Skeletal muscle satellite cell (primary cell): ENCODE results near the gene ST3GAL4.
"Not testable (repeated sequence)": the region's sequence is repeated elsewhere in the genome, so short reads cannot be mapped to it uniquely, and the experiment has no call there.

ENCODE experiments used
- H3K27me3 ChIP-seq: 2 replicates; pipeline ENCODE4 v1.7.0; 2013; ENCODE audit warnings: low read length; ENCODE audit not compliant: control insufficient read depth, insufficient read depth
- H3K36me3 ChIP-seq: 2 replicates; pipeline ENCODE4 v1.7.0; 2013; ENCODE audit warnings: mild to moderate bottlenecking, control low read depth, low read length; ENCODE audit not compliant: insufficient read depth
- H3K4me1 ChIP-seq: 2 replicates; pipeline ENCODE4 v1.7.0; 2013; ENCODE audit warnings: low read length; ENCODE audit not compliant: control insufficient read depth, insufficient read depth
- H3K4me2 ChIP-seq: 2 replicates; pipeline ENCODE4 v1.7.0; 2013; ENCODE audit warnings: mild to moderate bottlenecking, low read length
- H3K4me3 ChIP-seq: 2 replicates; pipeline ENCODE4 v1.7.0; 2013; ENCODE audit warnings: low read length
- H3K9ac ChIP-seq: 2 replicates; pipeline ENCODE4 v1.7.0; 2013; ENCODE audit warnings: mild to moderate bottlenecking, low read depth, low read length, moderate library complexity
- H3K9me3 ChIP-seq: replicated peaks from 2 replicates; pipeline ENCODE4 v1.7.0; 2013; ENCODE audit warnings: mild to moderate bottlenecking, control low read depth, low read length

ST3GAL4 gene

DNA sequence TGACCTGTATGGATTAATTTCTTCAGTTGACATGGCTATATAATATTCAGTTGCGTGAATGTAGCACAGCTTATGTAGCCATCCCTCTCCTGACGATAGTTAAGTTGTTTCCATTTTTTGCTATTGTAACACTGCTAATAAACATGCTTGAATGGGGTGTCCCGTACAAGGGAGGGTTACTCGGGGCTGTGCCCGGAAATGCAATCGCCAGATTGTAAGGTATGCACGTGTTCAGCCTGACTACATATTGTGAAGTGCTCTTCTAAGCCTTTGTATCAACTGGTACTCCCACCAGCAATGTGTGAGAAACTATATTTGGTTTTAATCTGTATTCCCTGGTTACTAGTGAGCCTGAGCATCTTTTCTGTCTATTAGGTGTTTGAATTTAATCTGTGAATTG is 16.1 kb downstream of the ST3GAL4 start:
- Histone ChIP-seq H3K36me3 (no peaks in the 10 kb centered on the region), H3K4me3 (no peak overlapping the region), H3K9me3 (no peaks in the 10 kb centered on the region), H3K4me1 (peaks cover 24% of the 10 kb centered on the region), H3K27me3 (no peaks in the 10 kb centered on the region), H3K9ac (no peak overlapping the region), H3K4me2 (no peak overlapping the region)

DNA sequence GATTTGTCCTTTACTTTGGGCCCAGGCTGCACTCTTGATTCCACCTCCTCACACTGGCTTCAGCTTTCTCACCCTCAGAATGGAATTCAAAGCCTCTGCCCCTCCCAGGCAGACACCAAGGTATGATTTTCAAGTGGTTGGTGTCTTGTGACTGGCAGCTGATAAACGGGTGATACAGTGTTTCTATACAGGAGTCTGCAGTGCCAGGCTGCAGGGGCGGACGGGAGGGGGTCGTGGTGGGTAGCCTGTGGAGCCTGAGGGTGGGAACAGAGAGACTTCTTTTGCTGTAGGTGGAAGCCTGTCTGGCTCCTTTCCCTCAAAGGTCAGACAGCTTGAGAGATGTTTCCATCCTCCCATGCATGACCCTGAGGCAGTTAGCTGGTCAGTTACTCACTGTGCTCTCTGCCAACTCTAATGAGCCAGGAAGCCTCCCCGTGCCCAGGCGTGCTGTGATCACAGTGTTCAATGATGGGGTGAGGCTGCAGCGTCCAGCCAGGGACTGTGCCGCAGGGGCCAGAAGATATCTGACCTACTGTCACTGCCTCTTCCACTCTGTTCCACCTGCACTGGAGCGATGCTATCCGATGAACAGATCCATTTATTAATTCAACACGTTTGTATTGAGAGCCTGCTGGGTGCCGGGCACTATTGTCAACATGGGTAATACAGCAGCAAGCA is 18.0 kb downstream of the ST3GAL4 start:
- not testable (repeated sequence) for H3K9ac ChIP-seq, H3K27me3 ChIP-seq, H3K4me2 ChIP-seq, H3K36me3 ChIP-seq, H3K9me3 ChIP-seq, H3K4me3 ChIP-seq
- peaks cover 25% of the 10 kb centered on the region for H3K4me1 ChIP-seq

DNA sequence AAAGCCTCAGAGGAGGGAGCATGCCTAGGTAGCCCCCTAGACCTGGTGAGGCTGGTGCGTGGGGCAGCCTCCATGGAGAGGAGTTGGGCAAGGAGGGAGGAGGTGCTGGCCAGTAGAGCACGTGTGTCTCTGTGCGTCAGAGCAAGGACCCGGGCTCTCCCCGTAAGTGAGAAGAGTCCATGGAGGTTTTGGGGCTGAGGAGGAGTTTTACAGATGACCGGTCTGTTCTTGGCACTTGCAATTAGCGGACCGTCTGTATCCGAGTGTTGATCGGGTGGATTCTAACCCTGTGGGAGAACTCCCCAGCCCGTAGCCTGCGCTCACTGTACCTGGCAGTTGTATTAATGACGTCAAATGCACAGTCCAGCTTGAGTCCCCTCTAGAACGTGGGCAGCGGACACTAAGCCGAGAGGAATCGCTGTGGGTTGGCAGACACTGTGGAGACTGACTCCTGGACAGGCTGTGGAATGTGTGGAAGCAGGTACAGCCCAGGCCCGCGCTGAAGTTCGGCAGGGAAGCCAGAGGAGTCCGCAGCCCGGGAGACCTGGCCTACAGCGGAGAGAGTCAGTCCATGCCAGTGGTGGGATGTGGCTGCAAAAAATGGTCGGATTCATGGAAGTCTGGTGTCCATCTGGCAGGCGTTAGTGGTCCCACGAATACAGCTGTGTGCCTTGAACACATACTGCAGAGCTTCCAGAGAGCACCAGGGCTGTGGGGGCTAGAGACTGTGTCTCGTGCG is 19.2 kb downstream of the ST3GAL4 start:
- not testable (repeated sequence) for H3K9ac ChIP-seq, H3K27me3 ChIP-seq, H3K4me2 ChIP-seq, H3K36me3 ChIP-seq, H3K4me3 ChIP-seq, H3K9me3 ChIP-seq
- H3K4me1 ChIP-seq: peaks cover 25% of the 10 kb centered on the region

DNA sequence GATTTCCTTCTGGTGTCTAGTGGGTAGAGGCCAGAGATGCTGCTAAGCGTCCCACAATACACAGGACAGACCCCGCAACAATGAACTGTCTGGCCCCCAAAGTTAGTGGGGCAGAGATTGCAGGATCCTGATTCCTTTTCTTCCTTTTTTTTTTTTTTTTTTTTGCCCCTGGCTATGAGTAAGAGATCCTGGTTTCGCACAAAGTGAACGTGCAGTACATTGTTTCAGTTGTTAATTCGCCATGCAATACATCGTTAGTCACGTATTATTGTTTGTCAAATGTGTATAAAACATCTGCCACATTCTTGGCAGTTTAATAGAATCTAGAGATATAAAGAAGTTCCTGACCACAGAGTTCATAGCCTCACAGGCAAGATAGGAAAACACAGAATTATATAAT is 20.2 kb downstream of the ST3GAL4 start:
- H3K4me3 ChIP-seq: no peak overlapping the region
- no peaks in the 10 kb centered on the region for H3K36me3 ChIP-seq

GRCh38 chr11:126378763-126379162 is 23.3 kb downstream of the ST3GAL4 start:
- Histone ChIP-seq H3K9ac (no peak overlapping the region), H3K27me3 (no peaks in the 10 kb centered on the region), H3K4me2 (no peak overlapping the region), H3K36me3 (no peaks in the 10 kb centered on the region), H3K9me3 (no peaks in the 10 kb centered on the region), H3K4me3 (no peak overlapping the region), H3K4me1 (peaks cover 16% of the 10 kb centered on the region)

More for the DNA sequence above, 20.2 kb downstream of the ST3GAL4 start:
- Histone ChIP-seq H3K9me3 (no peaks in the 10 kb centered on the region), H3K27me3 (no peaks in the 10 kb centered on the region), H3K9ac (no peak overlapping the region), H3K4me2 (peak overlapping the region; percentile 22), H3K4me1 (peaks cover 25% of the 10 kb centered on the region)

GRCh38 chr11:126380909-126381308 is 25.4 kb downstream of the ST3GAL4 start:
- Histone ChIP-seq H3K4me1 (peaks cover 8% of the 10 kb centered on the region), H3K9ac (no peak overlapping the region), H3K4me3 (no peak overlapping the region)

DNA sequence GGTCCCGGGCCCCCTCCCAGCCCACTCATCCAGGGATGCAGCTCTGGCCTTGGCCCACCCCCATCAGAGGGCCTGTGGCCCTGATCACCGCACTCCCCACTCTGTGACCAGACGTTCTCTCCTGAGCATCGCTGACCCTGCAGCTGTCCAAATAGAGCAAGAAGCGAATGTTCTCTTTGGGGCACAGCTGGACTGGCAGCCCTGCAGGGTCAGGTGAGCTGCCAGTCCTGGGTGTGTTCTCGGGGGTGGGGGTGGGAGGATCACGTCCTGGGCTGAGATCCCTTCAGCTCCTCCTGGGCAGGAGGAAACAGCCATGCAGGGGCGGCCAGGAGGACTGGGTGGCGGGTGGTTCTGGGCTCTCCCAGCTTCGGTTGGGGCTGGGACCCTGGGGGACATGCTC is 26.5 kb downstream of the ST3GAL4 start:
- H3K4me3 ChIP-seq, H3K27me3 ChIP-seq, H3K4me2 ChIP-seq, H3K36me3 ChIP-seq, H3K9me3 ChIP-seq, H3K4me1 ChIP-seq, H3K9ac ChIP-seq: not testable (repeated sequence)

More at GRCh38 chr11:126380909-126381308, 25.4 kb downstream of the ST3GAL4 start:
- Histone ChIP-seq H3K4me2 (no peak overlapping the region), H3K27me3 (no peaks in the 10 kb centered on the region), H3K36me3 (no peaks in the 10 kb centered on the region), H3K9me3 (no peaks in the 10 kb centered on the region)

DNA sequence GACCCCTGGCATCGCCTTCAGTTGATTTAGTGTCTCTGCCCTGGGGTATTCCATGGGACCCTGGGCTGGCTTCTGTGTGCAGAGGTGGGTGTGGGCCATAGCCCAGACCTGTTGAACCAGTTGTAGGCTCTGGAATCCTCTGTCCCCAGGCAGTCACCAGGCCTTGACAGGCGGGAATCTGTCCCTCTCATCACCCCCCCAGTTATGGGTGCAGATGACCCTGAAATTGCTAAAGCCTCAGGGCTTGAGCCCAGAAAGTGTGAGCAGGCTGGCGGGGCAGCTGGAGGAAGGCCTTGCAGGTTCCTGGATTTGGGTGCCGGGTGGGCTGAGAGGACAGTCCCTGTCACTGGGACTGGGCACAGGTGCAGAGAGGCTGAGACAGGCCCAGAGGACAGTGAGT is 27.2 kb downstream of the ST3GAL4 start:
- not testable (repeated sequence) for H3K9ac ChIP-seq, H3K9me3 ChIP-seq, H3K27me3 ChIP-seq, H3K4me2 ChIP-seq, H3K36me3 ChIP-seq, H3K4me1 ChIP-seq, H3K4me3 ChIP-seq

GRCh38 chr11:126383339-126384335 is 28.2 kb downstream of the ST3GAL4 start:
- Histone ChIP-seq H3K36me3 (no peaks in the 10 kb centered on the region), H3K4me3 (no peak overlapping the region), H3K4me1 (no peaks in the 10 kb centered on the region), H3K27me3 (no peaks in the 10 kb centered on the region), H3K9me3 (no peaks in the 10 kb centered on the region), H3K4me2 (no peak overlapping the region), H3K9ac (no peak overlapping the region)

DNA sequence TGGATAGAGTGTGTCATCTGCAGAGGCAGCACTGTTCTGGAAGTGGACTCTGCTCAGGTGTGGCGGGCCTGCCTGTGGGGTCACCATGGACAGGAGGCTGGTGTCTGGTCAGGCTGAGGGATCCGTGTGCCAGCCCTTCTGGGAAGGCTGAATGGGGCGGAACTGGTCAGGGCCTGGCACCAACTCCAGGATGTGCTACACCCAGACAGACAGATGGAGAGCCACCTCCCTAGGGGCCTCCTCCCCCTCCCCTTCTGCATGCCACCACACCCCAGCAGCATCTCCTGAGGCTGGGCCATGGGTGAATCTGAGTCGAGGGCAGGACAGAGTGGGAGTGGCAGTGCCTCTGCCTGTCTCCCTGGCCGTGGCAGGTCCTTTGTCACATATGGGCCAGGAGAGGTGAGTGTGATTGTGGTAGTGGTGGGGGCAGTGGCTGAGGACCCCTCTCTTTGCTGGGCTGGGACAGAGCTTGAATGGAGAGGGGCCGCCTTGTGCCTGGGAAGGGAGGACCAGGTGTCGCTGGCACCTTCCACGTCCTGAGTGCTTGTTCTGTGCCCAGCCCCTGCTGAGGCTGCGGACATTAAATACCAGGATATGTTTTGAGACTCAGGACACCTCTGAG is 29.1 kb downstream of the ST3GAL4 start:
- Histone ChIP-seq H3K27me3 (no peaks in the 10 kb centered on the region), H3K4me3 (no peak overlapping the region), H3K9me3 (no peaks in the 10 kb centered on the region), H3K36me3 (no peaks in the 10 kb centered on the region), H3K4me2 (no peak overlapping the region), H3K4me1 (no peaks in the 10 kb centered on the region), H3K9ac (no peak overlapping the region)
